ENCODE results near the gene TLE5. TPM values are rescaled to one million over a fixed set of nuclear protein-coding genes. Genes with fewer than 3 reads are reported as not detected.
"Not testable (repeated sequence)": the region's sequence is repeated elsewhere in the genome, so short reads cannot be mapped to it uniquely, and the experiment has no call there.

The TLE5 gene
- total and polyA plus RNA-seq, 2 experiments from 2014 or later = 130 to 154 TPM

DNA sequence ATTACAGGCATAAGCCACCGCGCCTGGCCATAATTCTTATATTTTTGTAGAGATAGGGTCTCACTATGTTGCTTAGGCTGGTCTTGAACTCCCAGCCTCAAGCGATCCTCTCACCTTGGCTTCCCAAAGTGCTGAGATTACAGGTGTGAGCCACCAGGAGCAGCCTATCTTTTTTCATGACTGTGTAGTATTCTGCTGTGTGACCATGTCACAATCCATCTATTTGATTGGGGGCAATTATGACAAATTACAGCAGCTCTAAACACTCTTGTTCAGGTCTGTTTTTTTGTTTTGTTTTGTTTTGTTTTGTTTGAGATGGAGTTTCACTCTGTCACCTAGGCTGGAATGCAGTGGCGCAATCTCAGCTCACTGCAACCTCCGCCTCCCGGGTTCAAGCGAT lies 12.3 kb downstream of the TLE5 start:
- H3K4me2 ChIP-seq; H3K9me2 ChIP-seq (ENCODE audit: insufficient read depth); H3K79me2 ChIP-seq (replicated peaks; ENCODE audit: insufficient read depth); DNase-seq (ENCODE audit: low spot score); H3K27ac ChIP-seq (ENCODE audit: low read depth); H3K4me3 ChIP-seq; H3K27ac Mint-ChIP-seq; H2AFZ ChIP-seq; ATAC-seq; H3K9me3 Mint-ChIP-seq; H3K36me3 ChIP-seq (ENCODE audit: insufficient read depth); H4K20me1 ChIP-seq (replicated peaks; ENCODE audit: insufficient read depth); H3K4me3 Mint-ChIP-seq: not testable (repeated sequence)
- Mint-ChIP-seq H3K4me1 (peaks cover 24% of the 10 kb centered on the region), H3K27me3 (ENCODE audit: insufficient read depth, low read depth, poor library complexity) (peaks cover 32% of the 10 kb centered on the region), H3K36me3 (ENCODE audit: low read depth) (peaks cover 10% of the 10 kb centered on the region)
- H3K4me1 ChIP-seq (ENCODE audit: insufficient read depth) = peaks cover 23% of the 10 kb centered on the region; the same call in 1 of the 2 replicates
- peaks cover 24% of the 10 kb centered on the region for H3K27me3 ChIP-seq (ENCODE audit: insufficient read depth)
- H3F3A ChIP-seq (replicated peaks; ENCODE audit: low read depth) = peaks cover 13% of the 10 kb centered on the region

DNA sequence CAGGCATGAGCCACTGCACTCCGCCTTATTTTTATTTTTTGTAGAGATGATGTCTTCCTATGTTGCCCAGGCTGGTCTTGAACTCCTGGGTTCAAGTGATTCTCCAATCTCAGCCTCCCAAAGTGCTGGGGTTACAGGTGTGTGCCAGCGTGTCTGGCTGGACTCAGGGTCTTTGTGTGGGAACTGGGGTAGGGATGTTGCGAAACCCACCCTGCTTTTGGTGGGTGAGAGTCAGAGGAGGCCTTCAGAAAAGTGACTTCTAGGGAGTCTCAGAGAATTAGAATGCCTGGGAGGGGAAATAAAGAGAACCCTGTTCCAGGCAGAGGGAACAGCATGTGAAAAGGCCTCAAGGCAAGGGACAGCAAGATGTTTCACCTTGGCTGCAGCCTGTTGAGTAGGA lies 13.2 kb downstream of the TLE5 start:
- Histone ChIP-seq H3K4me2 (no peak overlapping the region), H3F3A (replicated peaks; ENCODE audit: low read depth) (peaks cover 13% of the 10 kb centered on the region; the same call in 1 of the 2 replicates), H3K27me3 (ENCODE audit: insufficient read depth) (peaks cover 28% of the 10 kb centered on the region), H3K9me2 (ENCODE audit: insufficient read depth) (no peaks in the 10 kb centered on the region), H3K36me3 (ENCODE audit: insufficient read depth) (no peaks in the 10 kb centered on the region), H3K4me3 (no peak overlapping the region), H4K20me1 (replicated peaks; ENCODE audit: insufficient read depth) (no peaks in the 10 kb centered on the region; the same call in 1 of the 2 replicates), H3K79me2 (replicated peaks; ENCODE audit: insufficient read depth) (no peaks in the 10 kb centered on the region), H3K4me1 (ENCODE audit: insufficient read depth) (peaks cover 16% of the 10 kb centered on the region; the same call in 1 of the 2 replicates), H3K27ac (ENCODE audit: low read depth) (no peak overlapping the region), H2AFZ (no peak overlapping the region)
- H3K4me3 Mint-ChIP-seq = no peak overlapping the region; the same call in 2 of the 3 replicates
- peaks cover under 1% of the 10 kb centered on the region; the same call in 2 of the 3 replicates for H3K36me3 Mint-ChIP-seq (ENCODE audit: low read depth)
- H3K9me3 Mint-ChIP-seq = no peaks in the 10 kb centered on the region
- peaks cover 21% of the 10 kb centered on the region for H3K4me1 Mint-ChIP-seq
- TF ChIP-seq, protein P1, sequence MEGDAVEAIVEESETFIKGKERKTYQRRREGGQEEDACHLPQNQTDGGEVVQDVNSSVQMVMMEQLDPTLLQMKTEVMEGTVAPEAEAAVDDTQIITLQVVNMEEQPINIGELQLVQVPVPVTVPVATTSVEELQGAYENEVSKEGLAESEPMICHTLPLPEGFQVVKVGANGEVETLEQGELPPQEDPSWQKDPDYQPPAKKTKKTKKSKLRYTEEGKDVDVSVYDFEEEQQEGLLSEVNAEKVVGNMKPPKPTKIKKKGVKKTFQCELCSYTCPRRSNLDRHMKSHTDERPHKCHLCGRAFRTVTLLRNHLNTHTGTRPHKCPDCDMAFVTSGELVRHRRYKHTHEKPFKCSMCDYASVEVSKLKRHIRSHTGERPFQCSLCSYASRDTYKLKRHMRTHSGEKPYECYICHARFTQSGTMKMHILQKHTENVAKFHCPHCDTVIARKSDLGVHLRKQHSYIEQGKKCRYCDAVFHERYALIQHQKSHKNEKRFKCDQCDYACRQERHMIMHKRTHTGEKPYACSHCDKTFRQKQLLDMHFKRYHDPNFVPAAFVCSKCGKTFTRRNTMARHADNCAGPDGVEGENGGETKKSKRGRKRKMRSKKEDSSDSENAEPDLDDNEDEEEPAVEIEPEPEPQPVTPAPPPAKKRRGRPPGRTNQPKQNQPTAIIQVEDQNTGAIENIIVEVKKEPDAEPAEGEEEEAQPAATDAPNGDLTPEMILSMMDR (conservative IDR thresholded peaks at IDR 0.05; ENCODE audit: low read depth in 2 of 2) = no peak
- TF ChIP-seq, protein P2, sequence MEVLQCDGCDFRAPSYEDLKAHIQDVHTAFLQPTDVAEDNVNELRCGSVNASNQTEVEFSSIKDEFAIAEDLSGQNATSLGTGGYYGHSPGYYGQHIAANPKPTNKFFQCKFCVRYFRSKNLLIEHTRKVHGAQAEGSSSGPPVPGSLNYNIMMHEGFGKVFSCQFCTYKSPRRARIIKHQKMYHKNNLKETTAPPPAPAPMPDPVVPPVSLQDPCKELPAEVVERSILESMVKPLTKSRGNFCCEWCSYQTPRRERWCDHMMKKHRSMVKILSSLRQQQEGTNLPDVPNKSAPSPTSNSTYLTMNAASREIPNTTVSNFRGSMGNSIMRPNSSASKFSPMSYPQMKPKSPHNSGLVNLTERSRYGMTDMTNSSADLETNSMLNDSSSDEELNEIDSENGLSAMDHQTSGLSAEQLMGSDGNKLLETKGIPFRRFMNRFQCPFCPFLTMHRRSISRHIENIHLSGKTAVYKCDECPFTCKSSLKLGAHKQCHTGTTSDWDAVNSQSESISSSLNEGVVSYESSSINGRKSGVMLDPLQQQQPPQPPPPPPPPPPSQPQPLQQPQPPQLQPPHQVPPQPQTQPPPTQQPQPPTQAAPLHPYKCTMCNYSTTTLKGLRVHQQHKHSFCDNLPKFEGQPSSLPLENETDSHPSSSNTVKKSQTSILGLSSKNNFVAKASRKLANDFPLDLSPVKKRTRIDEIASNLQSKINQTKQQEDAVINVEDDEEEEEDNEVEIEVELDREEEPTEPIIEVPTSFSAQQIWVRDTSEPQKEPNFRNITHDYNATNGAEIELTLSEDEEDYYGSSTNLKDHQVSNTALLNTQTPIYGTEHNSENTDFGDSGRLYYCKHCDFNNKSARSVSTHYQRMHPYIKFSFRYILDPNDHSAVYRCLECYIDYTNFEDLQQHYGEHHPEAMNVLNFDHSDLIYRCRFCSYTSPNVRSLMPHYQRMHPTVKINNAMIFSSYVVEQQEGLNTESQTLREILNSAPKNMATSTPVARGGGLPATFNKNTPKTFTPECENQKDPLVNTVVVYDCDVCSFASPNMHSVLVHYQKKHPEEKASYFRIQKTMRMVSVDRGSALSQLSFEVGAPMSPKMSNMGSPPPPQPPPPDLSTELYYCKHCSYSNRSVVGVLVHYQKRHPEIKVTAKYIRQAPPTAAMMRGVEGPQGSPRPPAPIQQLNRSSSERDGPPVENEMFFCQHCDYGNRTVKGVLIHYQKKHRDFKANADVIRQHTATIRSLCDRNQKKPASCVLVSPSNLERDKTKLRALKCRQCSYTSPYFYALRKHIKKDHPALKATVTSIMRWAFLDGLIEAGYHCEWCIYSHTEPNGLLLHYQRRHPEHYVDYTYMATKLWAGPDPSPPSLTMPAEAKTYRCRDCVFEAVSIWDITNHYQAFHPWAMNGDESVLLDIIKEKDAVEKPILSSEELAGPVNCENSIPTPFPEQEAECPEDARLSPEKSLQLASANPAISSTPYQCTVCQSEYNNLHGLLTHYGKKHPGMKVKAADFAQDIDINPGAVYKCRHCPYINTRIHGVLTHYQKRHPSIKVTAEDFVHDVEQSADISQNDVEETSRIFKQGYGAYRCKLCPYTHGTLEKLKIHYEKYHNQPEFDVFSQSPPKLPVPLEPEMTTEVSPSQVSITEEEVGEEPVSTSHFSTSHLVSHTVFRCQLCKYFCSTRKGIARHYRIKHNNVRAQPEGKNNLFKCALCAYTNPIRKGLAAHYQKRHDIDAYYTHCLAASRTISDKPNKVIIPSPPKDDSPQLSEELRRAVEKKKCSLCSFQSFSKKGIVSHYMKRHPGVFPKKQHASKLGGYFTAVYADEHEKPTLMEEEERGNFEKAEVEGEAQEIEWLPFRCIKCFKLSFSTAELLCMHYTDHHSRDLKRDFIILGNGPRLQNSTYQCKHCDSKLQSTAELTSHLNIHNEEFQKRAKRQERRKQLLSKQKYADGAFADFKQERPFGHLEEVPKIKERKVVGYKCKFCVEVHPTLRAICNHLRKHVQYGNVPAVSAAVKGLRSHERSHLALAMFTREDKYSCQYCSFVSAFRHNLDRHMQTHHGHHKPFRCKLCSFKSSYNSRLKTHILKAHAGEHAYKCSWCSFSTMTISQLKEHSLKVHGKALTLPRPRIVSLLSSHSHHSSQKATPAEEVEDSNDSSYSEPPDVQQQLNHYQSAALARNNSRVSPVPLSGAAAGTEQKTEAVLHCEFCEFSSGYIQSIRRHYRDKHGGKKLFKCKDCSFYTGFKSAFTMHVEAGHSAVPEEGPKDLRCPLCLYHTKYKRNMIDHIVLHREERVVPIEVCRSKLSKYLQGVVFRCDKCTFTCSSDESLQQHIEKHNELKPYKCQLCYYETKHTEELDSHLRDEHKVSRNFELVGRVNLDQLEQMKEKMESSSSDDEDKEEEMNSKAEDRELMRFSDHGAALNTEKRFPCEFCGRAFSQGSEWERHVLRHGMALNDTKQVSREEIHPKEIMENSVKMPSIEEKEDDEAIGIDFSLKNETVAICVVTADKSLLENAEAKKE (CRISPR knock-in tag; IDR thresholded peaks at IDR 0.05) = no peak
- H3K27me3 Mint-ChIP-seq (ENCODE audit: insufficient read depth, low read depth, poor library complexity) = peaks cover 26% of the 10 kb centered on the region
- ATAC-seq = no peak
- no peak for DNase-seq (ENCODE audit: low spot score)
- H3K27ac Mint-ChIP-seq = no peak overlapping the region

Data from GM23338 (cell line).